ENCODE results near the gene ZSWIM3. TPM values are rescaled to one million over a fixed set of nuclear protein-coding genes. Genes with fewer than 3 reads are reported as not detected.

ZSWIM3 gene
- total and polyA plus RNA-seq, 2 of the 13 experiments (the other 11 are each of a cell fraction or from before 2014, with no cell fraction given), result 5.2 to 5.8 TPM

DNA sequence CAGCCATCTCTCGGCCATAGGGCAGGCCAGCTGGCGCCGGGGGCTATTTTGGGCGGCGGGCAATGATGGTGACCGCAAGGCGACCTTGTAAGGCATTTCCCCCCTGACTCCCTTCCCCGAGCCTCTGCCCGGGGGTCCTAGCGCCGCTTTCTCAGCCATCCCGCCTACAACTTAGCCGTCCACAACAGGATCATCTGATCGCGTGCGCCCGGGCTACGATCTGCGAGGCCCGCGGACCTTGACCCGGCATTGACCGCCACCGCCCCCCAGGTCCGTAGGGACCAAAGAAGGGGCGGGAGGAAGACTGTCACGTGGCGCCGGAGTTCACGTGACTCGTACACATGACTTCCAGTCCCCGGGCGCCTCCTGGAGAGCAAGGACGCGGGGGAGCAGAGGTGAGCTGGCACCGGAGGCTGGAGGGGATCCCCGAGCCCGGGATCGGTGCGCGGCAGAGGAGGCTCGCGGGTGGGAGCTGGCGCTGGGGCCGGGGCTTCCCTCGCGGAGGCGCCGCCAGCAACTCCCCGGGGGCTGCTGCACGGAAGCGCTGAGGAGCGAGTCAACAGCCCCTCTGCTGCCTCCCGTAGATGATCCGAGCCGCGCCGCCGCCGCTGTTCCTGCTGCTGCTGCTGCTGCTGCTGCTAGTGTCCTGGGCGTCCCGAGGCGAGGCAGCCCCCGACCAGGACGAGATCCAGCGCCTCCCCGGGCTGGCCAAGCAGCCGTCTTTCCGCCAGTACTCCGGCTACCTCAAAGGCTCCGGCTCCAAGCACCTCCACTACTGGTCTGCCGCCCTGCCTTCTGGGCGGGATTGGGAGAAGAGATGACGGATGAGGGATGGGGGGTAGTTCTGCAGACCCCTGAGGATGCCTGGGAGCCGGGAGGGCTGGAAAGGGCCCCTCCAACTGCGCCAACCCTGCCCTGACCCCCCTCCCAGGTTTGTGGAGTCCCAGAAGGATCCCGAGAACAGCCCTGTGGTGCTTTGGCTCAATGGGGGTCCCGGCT is 33.9 kb downstream of the ZSWIM3 start, which contains the start of the genes CTSA and NEURL2 (continued):
- TF ChIP-seq, protein P1, sequence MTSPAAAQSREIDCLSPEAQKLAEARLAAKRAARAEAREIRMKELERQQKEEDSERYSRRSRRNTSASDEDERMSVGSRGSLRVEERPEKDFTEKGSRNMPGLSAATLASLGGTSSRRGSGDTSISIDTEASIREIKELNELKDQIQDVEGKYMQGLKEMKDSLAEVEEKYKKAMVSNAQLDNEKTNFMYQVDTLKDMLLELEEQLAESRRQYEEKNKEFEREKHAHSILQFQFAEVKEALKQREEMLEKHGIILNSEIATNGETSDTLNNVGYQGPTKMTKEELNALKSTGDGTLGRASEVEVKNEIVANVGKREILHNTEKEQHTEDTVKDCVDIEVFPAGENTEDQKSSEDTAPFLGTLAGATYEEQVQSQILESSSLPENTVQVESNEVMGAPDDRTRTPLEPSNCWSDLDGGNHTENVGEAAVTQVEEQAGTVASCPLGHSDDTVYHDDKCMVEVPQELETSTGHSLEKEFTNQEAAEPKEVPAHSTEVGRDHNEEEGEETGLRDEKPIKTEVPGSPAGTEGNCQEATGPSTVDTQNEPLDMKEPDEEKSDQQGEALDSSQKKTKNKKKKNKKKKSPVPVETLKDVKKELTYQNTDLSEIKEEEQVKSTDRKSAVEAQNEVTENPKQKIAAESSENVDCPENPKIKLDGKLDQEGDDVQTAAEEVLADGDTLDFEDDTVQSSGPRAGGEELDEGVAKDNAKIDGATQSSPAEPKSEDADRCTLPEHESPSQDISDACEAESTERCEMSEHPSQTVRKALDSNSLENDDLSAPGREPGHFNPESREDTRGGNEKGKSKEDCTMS (CRISPR knock-in tag; conservative IDR thresholded peaks at IDR 0.05), result peak; percentile 87; the same call in 1 of the 2 replicates
- no peak for TF ChIP-seq ZEB1 (IDR thresholded peaks at IDR 0.05; ENCODE audit: insufficient replicate concordance, low read depth)
- peak; percentile 95 for TF ChIP-seq RFXANK (CRISPR knock-in tag; IDR thresholded peaks at IDR 0.05)
- TF ChIP-seq NCOA5 (CRISPR knock-in tag; IDR thresholded peaks at IDR 0.05), result no peak
- TF ChIP-seq NAIF1 (CRISPR knock-in tag; IDR thresholded peaks at IDR 0.05; ENCODE audit: borderline replicate concordance), result peak; percentile 96
- TF ChIP-seq, protein P2, sequence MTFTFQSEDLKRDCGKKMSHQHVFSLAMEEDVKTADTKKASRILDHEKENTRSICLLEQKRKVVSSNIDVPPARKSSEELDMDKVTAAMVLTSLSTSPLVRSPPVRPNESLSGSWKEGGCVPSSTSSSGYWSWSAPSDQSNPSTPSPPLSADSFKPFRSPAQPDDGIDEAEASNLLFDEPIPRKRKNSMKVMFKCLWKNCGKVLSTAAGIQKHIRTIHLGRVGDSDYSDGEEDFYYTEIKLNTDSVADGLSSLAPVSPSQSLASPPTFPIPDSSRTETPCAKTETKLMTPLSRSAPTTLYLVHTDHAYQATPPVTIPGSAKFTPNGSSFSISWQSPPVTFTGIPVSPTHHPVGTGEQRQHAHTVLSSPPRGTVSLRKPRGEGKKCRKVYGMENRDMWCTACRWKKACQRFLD (CRISPR knock-in tag; IDR thresholded peaks at IDR 0.05; ENCODE audit: borderline replicate concordance), result peak; percentile 96
- no peak for TF ChIP-seq NR3C1 (CRISPR knock-in tag; IDR thresholded peaks at IDR 0.05)
- peak; percentile 98 for TF ChIP-seq RBFOX2 (IDR thresholded peaks at IDR 0.05; ENCODE audit: low read depth, low read length)
- TF ChIP-seq, protein P3, sequence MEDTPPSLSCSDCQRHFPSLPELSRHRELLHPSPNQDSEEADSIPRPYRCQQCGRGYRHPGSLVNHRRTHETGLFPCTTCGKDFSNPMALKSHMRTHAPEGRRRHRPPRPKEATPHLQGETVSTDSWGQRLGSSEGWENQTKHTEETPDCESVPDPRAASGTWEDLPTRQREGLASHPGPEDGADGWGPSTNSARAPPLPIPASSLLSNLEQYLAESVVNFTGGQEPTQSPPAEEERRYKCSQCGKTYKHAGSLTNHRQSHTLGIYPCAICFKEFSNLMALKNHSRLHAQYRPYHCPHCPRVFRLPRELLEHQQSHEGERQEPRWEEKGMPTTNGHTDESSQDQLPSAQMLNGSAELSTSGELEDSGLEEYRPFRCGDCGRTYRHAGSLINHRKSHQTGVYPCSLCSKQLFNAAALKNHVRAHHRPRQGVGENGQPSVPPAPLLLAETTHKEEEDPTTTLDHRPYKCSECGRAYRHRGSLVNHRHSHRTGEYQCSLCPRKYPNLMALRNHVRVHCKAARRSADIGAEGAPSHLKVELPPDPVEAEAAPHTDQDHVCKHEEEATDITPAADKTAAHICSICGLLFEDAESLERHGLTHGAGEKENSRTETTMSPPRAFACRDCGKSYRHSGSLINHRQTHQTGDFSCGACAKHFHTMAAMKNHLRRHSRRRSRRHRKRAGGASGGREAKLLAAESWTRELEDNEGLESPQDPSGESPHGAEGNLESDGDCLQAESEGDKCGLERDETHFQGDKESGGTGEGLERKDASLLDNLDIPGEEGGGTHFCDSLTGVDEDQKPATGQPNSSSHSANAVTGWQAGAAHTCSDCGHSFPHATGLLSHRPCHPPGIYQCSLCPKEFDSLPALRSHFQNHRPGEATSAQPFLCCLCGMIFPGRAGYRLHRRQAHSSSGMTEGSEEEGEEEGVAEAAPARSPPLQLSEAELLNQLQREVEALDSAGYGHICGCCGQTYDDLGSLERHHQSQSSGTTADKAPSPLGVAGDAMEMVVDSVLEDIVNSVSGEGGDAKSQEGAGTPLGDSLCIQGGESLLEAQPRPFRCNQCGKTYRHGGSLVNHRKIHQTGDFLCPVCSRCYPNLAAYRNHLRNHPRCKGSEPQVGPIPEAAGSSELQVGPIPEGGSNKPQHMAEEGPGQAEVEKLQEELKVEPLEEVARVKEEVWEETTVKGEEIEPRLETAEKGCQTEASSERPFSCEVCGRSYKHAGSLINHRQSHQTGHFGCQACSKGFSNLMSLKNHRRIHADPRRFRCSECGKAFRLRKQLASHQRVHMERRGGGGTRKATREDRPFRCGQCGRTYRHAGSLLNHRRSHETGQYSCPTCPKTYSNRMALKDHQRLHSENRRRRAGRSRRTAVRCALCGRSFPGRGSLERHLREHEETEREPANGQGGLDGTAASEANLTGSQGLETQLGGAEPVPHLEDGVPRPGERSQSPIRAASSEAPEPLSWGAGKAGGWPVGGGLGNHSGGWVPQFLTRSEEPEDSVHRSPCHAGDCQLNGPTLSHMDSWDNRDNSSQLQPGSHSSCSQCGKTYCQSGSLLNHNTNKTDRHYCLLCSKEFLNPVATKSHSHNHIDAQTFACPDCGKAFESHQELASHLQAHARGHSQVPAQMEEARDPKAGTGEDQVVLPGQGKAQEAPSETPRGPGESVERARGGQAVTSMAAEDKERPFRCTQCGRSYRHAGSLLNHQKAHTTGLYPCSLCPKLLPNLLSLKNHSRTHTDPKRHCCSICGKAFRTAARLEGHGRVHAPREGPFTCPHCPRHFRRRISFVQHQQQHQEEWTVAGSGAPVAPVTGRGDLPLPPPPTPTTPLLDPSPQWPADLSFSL (CRISPR knock-in tag; IDR thresholded peaks at IDR 0.05), result peak; percentile 68; the same call in 1 of the 2 replicates
- TF ChIP-seq ZNF629 (CRISPR knock-in tag; conservative IDR thresholded peaks at IDR 0.05), result peak; percentile 73
- peak; percentile 97 for TF ChIP-seq KMT2A (CRISPR knock-in tag; IDR thresholded peaks at IDR 0.05)
- TF ChIP-seq, protein P4, sequence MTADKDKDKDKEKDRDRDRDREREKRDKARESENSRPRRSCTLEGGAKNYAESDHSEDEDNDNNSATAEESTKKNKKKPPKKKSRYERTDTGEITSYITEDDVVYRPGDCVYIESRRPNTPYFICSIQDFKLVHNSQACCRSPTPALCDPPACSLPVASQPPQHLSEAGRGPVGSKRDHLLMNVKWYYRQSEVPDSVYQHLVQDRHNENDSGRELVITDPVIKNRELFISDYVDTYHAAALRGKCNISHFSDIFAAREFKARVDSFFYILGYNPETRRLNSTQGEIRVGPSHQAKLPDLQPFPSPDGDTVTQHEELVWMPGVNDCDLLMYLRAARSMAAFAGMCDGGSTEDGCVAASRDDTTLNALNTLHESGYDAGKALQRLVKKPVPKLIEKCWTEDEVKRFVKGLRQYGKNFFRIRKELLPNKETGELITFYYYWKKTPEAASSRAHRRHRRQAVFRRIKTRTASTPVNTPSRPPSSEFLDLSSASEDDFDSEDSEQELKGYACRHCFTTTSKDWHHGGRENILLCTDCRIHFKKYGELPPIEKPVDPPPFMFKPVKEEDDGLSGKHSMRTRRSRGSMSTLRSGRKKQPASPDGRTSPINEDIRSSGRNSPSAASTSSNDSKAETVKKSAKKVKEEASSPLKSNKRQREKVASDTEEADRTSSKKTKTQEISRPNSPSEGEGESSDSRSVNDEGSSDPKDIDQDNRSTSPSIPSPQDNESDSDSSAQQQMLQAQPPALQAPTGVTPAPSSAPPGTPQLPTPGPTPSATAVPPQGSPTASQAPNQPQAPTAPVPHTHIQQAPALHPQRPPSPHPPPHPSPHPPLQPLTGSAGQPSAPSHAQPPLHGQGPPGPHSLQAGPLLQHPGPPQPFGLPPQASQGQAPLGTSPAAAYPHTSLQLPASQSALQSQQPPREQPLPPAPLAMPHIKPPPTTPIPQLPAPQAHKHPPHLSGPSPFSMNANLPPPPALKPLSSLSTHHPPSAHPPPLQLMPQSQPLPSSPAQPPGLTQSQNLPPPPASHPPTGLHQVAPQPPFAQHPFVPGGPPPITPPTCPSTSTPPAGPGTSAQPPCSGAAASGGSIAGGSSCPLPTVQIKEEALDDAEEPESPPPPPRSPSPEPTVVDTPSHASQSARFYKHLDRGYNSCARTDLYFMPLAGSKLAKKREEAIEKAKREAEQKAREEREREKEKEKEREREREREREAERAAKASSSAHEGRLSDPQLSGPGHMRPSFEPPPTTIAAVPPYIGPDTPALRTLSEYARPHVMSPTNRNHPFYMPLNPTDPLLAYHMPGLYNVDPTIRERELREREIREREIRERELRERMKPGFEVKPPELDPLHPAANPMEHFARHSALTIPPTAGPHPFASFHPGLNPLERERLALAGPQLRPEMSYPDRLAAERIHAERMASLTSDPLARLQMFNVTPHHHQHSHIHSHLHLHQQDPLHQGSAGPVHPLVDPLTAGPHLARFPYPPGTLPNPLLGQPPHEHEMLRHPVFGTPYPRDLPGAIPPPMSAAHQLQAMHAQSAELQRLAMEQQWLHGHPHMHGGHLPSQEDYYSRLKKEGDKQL (CRISPR knock-in tag; IDR thresholded peaks at IDR 0.05; ENCODE audit: low read depth), result peak; percentile 94

Measured in HepG2 (cell line).